A673 (cell line): ENCODE results near the gene CHRND. TPM values are rescaled to one million over a fixed set of nuclear protein-coding genes. Genes with fewer than 3 reads are reported as not detected.

ENCODE experiments used
- BruUV-seq: library from RNA; stranded (reverse); fragments of 400-500 nt; replicated peaks from 2 replicates; lab custom pipeline; 2021; lab: Mats Ljungman, UMichigan
- CTCF ChIA-PET: fragments of 300-600 bp; sonication (Branson Sonifier 250); formaldehyde crosslinking; loops from one replicate; lab custom pipeline; 2022; ENCODE audit warnings: antibody characterized with exemption; lab: Charles Lee
- POLR2A ChIA-PET: fragments of 300-600 bp; sonication (Branson Sonifier 250); formaldehyde crosslinking; loops from one replicate; lab custom pipeline; 2022; ENCODE audit warnings: antibody characterized with exemption; ENCODE audit not compliant: low non-redundant PET; lab: Charles Lee
- DNase-seq: peaks from one replicate; pipeline ENCODE4 v3.0.0-alpha.2; 2015; ENCODE audit warnings: low spot score
- H3K27ac ChIP-seq: fragments of 200-600 bp; sonication (generic); 2 replicates; pipeline ENCODE4 v1.5.1; 2016; ENCODE audit warnings: mixed run types, low read depth, mild to moderate bottlenecking, mixed read lengths, antibody characterized with exemption, low read length; ENCODE audit not compliant: poor library complexity, severe bottlenecking
- H3K27me3 ChIP-seq: fragments of 200-600 bp; sonication (generic); replicated peaks from 2 replicates; pipeline ENCODE4 v1.6.1; 2017; ENCODE audit warnings: mixed run types, low read depth, mild to moderate bottlenecking, mixed read lengths, antibody characterized with exemption, low read length; ENCODE audit not compliant: insufficient read depth, poor library complexity
- H3K36me3 ChIP-seq: fragments of 200-600 bp; sonication (generic); 2 replicates; pipeline ENCODE4 v1.6.1; 2016; ENCODE audit warnings: mixed run types, mild to moderate bottlenecking, mixed read lengths, antibody characterized with exemption, low read length; ENCODE audit not compliant: insufficient read depth, poor library complexity, severe bottlenecking
- H3K4me1 ChIP-seq: fragments of 200-600 bp; sonication (generic); 2 replicates; pipeline ENCODE4 v1.6.1; 2017; ENCODE audit warnings: mixed run types, mild to moderate bottlenecking, mixed read lengths, antibody characterized with exemption, low read length; ENCODE audit not compliant: insufficient read depth, poor library complexity, severe bottlenecking
- H3K4me3 ChIP-seq: fragments of 200-600 bp; sonication (generic); 2 replicates; pipeline ENCODE4 v1.5.1; 2016; ENCODE audit warnings: low read depth, mixed run types, mild to moderate bottlenecking, mixed read lengths, low read length; ENCODE audit not compliant: poor library complexity, severe bottlenecking
- H3K9me3 ChIP-seq: fragments of 200-600 bp; sonication (generic); 2 replicates; pipeline ENCODE4 v1.6.1; 2016; ENCODE audit warnings: mixed run types, low read depth, mild to moderate bottlenecking, mixed read lengths, antibody characterized with exemption, low read length; ENCODE audit not compliant: poor library complexity, severe bottlenecking
- EZH2 ChIP-seq: fragments of 200-600 bp; sonication (generic); IDR thresholded peaks from 2 replicates; pipeline ENCODE4 v1.6.1; 2017; ENCODE audit warnings: borderline replicate concordance, low read depth, mild to moderate bottlenecking, mixed read lengths, antibody characterized with exemption, low read length; ENCODE audit not compliant: poor library complexity, severe bottlenecking
- intact Hi-C: fragments of 100-400 bp; cut with micrococcal nuclease; formaldehyde crosslinking; loops from one replicate; pipeline ENCODE4 v1.10.0; 2022; ENCODE audit not compliant: unreplicated experiment
- total RNA-seq: library from RNA; stranded (reverse); gene quantifications from 2 replicates; pipeline ENCODE4 v1.2.3, GENCODE V29; 2021
- TF ChIP-seq, protein P1 (sequence below): fragments of 300-800, 200-600 bp; sonication (generic); conservative IDR thresholded peaks from 2 replicates; pipeline ENCODE4 v1.5.1; 2017; ENCODE audit warnings: low read depth, mild to moderate bottlenecking, antibody characterized with exemption, low read length, moderate library complexity, mixed read lengths

The CHRND gene
- total RNA-seq, 1 experiment from 2014 or later, result not detected

DNA sequence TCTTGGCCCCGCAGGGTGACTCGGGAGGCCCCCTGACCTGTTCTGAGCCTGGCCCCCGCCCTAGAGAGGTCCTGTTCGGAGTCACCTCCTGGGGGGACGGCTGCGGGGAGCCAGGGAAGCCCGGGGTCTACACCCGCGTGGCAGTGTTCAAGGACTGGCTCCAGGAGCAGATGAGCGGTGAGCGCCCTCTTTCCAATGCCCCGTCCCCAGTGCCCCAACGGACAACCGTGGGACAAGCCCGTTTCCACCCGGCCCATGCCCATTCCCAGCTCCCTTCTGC is 2.6 kb upstream of the CHRND start:
- no peak for TF ChIP-seq EZH2
- TF ChIP-seq, protein P1, sequence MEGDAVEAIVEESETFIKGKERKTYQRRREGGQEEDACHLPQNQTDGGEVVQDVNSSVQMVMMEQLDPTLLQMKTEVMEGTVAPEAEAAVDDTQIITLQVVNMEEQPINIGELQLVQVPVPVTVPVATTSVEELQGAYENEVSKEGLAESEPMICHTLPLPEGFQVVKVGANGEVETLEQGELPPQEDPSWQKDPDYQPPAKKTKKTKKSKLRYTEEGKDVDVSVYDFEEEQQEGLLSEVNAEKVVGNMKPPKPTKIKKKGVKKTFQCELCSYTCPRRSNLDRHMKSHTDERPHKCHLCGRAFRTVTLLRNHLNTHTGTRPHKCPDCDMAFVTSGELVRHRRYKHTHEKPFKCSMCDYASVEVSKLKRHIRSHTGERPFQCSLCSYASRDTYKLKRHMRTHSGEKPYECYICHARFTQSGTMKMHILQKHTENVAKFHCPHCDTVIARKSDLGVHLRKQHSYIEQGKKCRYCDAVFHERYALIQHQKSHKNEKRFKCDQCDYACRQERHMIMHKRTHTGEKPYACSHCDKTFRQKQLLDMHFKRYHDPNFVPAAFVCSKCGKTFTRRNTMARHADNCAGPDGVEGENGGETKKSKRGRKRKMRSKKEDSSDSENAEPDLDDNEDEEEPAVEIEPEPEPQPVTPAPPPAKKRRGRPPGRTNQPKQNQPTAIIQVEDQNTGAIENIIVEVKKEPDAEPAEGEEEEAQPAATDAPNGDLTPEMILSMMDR, result no peak
- no peaks in the 10 kb centered on the region for H3K36me3 ChIP-seq
- ChIA-PET POLR2A (no interaction called here), CTCF (interaction anchor here (0.6 kb wide), 1 partner anchor 29 kb away, joined by 4 read pairs; no protein-coding TSS in a partner anchor)
- H3K27me3 ChIP-seq, result peaks cover 31% of the 10 kb centered on the region
- H3K27ac ChIP-seq, result no peak overlapping the region
- DNase-seq, result no peak
- peaks cover 7% of the 10 kb centered on the region for H3K4me1 ChIP-seq
- BruUV-seq, result no TSS peak
- no peaks in the 10 kb centered on the region for H3K9me3 ChIP-seq
- no peak overlapping the region for H3K4me3 ChIP-seq
- intact Hi-C loops, result loop anchor here (2.0 to 5.0 kb wide), 2 partner anchors 79 to 616 kb away; no protein-coding TSS in a partner anchor

DNA sequence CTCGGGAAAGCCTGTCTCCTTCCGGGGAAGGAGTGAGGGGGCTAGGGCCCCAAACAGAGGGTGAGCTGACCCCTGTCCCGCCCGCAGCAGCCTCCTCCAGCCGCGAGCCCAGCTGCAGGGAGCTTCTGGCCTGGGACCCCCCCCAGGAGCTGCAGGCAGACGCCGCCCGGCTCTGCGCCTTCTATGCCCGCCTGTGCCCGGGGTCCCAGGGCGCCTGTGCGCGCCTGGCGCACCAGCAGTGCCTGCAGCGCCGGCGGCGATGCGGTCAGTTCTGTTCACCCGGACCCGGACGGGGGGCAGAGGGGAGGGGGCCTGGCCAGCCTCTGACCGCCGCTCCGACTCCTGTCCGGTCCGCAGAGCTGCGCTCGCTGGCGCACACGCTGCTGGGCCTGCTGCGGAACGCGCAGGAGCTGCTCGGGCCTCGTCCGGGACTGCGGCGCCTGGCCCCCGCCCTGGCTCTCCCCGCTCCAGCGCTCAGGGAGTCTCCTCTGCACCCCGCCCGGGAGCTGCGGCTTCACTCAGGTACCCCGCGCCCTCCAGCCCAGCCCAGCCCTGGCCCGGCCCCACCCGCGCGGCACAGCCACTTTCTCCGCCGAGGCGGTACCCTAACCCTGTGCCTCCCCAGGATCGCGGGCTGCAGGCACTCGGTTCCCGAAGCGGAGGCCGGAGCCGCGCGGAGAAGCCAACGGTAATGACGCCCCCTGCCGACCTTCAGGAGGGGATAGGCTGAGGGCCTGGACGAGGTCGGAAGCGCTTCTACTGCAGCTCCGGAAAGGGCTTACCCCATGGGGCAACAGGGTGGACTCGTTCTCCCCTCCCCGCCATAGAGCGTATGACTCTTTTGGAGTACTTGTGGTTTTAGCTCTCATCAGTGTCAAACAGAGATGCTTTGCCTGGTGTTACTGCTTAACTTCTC is 2.0 kb upstream of the CHRND start:
- no peaks in the 10 kb centered on the region for H3K9me3 ChIP-seq
- intact Hi-C loops, result loop anchor here (2.0 to 5.0 kb wide), 2 partner anchors 79 to 617 kb away; no protein-coding TSS in a partner anchor
- H3K36me3 ChIP-seq, result no peaks in the 10 kb centered on the region
- H3K4me3 ChIP-seq, result peak overlapping the region; percentile 14
- H3K27ac ChIP-seq, result no peak overlapping the region
- CTCF ChIA-PET, result interaction anchor here (0.6 kb wide), 1 partner anchor 30 kb away, joined by 4 read pairs; no protein-coding TSS in a partner anchor
- DNase-seq, result peak; percentile 60
- POLR2A ChIA-PET, result no interaction called here
- peaks cover 31% of the 10 kb centered on the region for H3K27me3 ChIP-seq
- no TSS peak for BruUV-seq
- peaks cover 7% of the 10 kb centered on the region for H3K4me1 ChIP-seq
- TF ChIP-seq, protein P1, result peak; percentile 50
- TF ChIP-seq EZH2, result peak; percentile 78

DNA sequence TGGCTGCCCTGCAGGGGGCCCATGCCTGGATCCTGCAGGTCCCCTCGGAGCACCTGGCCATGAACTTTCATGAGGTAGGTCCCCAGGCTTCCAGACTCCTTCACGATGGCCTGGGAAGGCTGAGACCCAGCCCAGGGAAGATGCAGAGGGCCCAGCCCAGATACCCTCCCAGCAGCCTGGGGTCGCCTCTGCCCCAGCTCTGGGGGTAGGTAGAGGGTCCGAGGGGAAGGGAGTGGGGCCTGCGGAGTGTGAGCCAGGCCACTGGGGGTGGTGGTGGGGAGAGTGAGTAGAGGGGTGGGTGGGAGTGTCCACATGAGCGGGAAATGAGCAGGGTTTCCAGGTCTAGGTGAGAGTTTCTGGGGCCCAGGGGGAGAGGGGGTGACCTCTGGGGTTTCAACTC is 1.2 kb upstream of the CHRND start:
- intact Hi-C loops, result loop anchor here (5.0 kb wide), 1 partner anchor 617 kb away; no protein-coding TSS in a partner anchor
- DNase-seq, result no peak

More for the DNA sequence above, 1.2 kb upstream of the CHRND start:
- H3K27me3 ChIP-seq, result peaks cover 31% of the 10 kb centered on the region
- BruUV-seq, result no TSS peak
- no peak overlapping the region for H3K27ac ChIP-seq
- ChIA-PET POLR2A (no interaction called here), CTCF (no interaction called here)
- H3K9me3 ChIP-seq, result no peaks in the 10 kb centered on the region
- peaks cover 7% of the 10 kb centered on the region for H3K4me1 ChIP-seq
- H3K4me3 ChIP-seq, result no peak overlapping the region
- no peaks in the 10 kb centered on the region for H3K36me3 ChIP-seq
- TF ChIP-seq, protein P1, result no peak
- no peak for TF ChIP-seq EZH2
